ENCODE data around the gene BACE1.

DNA sequence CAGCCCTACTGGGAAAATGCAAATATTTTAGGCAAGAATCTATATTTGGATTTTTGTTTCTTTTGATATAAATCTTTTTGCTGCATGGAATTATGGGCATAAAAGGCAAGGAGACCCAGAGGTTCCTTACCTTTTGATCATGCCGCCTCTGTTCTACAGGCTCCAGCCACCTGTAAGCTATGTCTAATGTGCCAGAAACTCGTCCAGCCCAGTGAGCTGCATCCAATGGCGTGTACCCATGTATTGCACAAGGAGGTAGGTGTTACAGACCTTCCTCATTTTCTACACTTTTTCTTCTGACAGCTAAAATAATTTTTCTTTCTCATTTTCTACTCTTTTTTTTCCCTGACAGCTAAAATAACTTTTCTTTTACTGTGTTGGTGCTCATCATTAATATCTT, 33.1 kb downstream of the BACE1 start:
- TF ChIP-seq, protein P1, sequence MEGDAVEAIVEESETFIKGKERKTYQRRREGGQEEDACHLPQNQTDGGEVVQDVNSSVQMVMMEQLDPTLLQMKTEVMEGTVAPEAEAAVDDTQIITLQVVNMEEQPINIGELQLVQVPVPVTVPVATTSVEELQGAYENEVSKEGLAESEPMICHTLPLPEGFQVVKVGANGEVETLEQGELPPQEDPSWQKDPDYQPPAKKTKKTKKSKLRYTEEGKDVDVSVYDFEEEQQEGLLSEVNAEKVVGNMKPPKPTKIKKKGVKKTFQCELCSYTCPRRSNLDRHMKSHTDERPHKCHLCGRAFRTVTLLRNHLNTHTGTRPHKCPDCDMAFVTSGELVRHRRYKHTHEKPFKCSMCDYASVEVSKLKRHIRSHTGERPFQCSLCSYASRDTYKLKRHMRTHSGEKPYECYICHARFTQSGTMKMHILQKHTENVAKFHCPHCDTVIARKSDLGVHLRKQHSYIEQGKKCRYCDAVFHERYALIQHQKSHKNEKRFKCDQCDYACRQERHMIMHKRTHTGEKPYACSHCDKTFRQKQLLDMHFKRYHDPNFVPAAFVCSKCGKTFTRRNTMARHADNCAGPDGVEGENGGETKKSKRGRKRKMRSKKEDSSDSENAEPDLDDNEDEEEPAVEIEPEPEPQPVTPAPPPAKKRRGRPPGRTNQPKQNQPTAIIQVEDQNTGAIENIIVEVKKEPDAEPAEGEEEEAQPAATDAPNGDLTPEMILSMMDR (conservative IDR thresholded peaks at IDR 0.05): no peak
- TF ChIP-seq ZFX (IDR thresholded peaks at IDR 0.05): no peak

Measured in C4-2B (cell line).